HG03025 (cell line): ENCODE measurements around the gene CTRB1.

Experiments
- ATAC-seq: cut with Tn5 transposase; IDR thresholded peaks from one replicate; pipeline ENCODE4 v1.9.1; 2021; ENCODE audit warnings: mild to moderate bottlenecking, moderate library complexity; ENCODE audit not compliant: unreplicated experiment, low FRiP score

Gene CTRB1

DNA sequence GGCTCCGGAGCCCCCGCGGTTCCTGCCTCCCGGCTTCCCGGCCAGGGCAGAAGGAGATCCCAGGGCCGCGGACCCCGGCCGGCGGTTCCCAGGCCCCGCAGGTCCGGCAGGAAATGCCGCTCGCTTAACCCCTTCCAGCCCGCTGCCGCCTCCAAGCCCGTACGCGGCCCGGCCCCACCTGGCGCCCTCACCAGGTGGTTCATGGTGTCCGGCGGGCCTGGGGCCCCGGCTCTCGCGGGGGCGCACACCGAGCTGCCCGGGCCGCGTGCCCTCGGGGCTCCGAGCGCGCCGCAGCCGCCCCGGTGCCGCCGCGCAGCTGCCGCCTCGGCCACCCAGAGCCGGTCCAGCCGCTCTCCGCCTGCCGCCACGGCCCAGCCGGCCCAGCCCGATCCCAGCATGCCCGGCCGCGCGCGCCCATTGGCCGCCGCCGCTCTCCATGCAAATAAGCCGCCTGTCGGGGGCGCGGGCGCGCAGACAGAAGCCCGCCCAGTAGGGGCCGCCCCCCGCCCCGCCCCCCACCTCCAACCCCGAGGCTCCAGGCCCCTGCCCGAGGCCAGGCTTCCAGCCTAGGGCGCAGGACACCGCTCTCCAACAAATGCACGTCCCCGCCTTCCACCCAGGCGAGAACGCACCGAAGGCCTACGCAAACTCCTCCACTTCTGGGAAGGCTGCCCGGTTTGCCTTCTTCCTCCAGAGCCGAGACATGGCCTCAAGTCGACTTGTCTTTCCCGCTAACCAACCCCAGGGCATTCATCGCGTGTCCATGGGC lies 32.7 kb downstream of the CTRB1 start, which contains the start of gene BCAR1:
Gene BCAR1 (minus strand): TSS at position 345 of the 769 bp plus-strand sequence. CDS start 142 bp downstream, at position 203.
- ATAC-seq: peak; percentile 80

DNA sequence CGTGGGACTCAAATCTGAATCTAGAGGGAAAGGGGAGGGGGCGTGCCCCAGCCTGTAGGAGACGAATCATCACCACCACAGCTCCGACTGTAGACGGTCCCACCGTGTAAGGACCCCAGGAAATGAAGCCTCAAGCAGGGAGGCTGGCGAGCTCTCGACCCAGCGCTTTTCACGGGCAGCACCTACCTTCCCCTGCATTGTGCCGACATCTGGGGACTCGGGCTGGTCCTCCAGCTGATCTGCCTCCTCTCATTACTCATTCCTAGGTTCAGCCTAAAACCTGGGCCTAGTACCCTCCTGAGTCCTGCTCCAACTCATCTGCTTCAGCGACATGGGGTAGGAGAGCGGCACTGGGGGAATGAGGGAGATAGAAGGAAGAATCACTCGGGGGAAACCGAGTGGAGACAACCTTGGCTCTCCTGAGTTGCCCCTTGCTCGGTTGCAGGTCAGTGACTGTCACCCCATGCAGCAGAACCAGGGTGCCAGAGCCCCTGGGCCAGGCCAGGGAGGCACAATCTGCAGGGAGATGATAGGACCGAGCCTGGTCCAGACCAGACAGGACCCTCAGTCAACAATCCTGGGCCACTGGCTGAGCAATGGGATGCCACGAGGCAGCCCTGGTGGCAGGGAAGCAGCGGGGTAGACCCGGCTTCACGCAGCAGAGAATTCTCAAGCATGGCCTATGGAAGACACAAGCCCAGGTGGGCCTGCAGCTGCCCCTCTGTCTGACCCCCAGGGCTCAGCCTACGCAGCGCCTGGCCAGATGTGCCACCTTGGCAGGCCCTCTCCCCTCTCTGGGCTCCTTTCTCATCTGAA lies 33.5 kb downstream of the CTRB1 start:
- ATAC-seq: no peak

- no peak for ATAC-seq
Observed at GRCh38 chr16:75252946-75253911, 34.4 kb downstream of the CTRB1 start.

DNA sequence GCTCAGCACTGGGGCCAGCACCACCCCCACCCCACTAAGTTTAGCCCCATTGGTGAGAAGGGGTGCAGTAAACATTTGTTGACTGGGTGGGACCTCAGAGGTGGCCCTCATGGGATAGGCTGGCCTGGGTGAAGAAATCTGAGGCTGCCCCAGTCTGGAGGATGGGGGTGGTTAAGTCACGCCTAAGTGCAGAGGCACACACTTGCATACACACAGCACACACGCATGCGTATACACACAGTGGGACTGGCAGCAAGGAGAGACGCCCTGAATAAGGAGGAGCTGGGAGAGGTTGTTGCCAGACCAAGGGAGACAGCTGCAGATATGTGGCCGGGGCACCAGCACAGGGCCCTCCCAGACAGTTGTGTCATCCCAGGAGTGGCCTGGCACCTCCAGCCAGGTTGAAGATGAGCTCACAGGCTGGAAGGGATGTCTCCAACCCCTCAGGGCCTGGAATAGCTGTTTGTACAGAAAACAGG lies 35.6 kb downstream of the CTRB1 start:
- ATAC-seq: no peak

DNA sequence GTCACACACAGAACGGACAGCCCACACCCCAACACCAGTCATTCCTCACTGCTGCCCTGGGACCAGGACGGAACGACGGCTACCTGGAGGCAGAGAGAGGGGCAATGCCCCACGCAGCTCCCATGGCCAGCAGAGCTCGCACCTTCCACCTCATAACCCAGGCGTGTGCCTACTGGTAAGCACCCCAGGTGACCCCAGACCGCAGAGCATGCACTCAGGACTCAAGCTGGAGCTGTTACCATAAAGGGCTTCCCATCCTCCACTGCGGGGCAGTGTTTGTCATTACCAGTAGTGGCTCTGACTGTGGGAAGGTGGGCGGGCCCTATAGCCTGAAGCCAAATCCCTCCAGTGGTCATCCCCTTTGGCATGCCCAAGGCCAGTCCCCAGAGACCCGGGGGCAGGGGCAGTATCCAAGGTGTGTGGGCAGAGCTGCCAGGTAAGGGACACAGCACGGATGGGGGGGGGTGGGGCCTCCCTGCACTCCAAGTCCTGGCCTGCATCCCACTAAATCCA lies 37.3 kb downstream of the CTRB1 start:
- ATAC-seq: no peak

- ATAC-seq: no peak
Observed at GRCh38 chr16:75256696-75257343, 38.0 kb downstream of the CTRB1 start.

DNA sequence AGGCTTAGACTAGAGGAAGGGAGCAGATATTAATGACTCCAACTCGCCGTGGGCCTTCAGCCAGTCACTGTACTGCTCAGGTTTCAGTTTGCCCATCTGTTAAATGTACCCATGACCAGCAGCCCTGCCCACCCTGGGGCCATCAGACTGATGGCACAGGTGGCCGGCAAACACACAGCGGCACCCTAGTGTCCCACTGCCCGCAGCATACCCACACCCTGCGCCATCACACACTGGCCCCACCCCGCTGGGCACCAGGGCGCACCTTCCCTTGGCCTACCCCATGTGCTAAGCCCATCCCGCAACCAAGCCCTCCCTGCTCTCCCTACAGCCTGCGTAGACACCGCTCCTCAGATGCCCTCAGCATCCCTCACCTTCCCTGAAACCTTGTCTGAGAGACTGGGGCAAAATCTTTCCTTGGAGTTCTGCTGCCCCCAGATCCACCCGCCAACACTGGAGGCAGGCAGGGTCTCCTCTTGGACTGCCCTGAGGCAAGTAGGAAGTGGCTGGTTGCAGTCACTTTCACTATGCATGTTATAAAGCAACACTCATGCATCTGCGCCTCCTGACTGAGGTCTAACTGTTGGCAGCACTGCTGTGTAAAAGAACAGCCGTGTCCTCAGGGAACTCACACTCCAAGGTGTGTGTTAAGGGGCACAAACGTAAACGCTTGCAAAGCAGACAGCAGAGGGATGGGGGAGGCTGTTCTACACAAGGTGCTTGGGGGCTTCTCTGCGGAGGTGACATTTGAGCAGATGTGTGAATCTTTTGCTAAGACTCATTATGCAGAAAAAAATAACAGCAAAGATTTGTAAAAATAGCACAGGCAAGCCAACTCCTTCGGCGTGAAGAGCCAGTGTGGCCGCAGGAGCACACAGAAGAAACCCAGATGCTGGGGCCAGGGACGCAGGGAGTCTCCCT lies 39.4 kb downstream of the CTRB1 start:
- ATAC-seq: no peak

DNA sequence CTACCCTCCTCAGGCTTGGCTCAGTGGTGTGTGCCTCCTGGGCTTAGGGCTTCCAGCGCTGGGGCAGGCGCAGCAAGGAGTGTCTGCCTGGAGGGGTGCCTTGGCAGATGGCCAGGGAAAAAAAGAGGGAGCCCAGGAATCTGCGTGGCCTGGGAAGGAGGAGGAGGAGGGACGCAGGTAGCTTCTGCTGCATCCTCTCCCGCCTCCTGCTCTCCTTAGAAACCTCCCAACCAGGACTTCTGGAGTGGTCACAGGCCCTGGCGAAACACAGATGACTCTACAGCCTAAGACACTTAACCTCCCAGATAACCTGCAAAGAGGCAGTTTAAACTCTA lies 40.0 kb downstream of the CTRB1 start:
- no peak for ATAC-seq

DNA sequence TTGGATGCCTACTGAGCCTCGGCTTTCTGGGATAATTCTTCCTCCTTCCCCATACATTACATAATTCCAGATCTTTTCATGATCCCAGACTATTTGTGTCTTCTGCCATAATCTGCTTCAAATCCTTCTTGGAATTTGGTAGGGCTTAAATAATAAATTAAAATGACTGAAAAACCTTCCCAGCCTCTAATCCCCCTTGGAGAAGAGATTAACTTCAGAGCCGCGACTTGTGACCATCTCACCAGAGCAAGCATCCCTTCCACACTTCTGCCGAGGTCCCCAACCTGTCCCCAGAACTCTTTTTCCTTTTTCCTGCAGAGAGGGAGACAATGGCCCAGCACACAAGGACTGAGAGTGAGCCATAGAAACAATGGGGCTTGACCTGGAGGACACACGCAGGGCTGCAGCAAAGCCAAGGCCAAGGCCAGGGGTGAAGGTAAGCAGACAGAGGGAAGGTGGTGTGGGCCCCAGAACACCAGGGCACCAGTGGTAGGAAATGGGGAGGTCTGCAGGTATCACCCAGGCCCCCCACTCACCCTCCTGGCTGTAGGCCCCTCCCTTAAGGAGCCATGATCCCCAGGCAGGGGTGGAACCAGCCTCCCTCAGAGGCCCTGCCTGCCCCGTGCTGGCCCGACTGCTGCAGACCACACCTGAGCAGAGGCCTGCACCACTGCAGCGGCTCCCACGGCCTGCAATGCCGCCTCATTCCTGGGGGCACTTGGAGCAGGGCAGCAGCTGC lies 42.2 kb downstream of the CTRB1 start:
- ATAC-seq: no peak

DNA sequence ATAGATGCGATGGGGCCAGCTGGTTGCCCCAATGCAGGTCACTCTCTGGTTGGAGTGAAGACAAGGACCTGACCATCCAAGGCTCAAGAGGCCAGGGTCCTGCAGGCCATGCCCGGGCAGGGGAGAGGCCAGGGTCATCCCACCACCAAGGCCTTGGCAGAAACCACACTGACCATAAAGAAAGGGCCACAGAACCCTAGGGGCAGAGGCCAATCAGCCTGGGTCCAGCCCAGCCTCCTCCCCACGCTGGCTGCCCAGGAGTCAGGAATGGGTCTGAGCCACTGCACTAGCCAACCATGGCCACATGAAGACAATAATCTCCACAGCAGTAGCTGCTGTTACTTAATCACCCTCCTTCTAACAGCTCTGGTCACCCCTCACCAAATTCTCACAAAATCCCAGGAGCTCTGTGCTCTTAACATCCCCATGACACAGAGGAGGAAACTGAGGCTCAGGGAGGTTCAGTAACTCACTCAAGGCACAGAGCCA lies 42.8 kb downstream of the CTRB1 start:
- no peak for ATAC-seq

DNA sequence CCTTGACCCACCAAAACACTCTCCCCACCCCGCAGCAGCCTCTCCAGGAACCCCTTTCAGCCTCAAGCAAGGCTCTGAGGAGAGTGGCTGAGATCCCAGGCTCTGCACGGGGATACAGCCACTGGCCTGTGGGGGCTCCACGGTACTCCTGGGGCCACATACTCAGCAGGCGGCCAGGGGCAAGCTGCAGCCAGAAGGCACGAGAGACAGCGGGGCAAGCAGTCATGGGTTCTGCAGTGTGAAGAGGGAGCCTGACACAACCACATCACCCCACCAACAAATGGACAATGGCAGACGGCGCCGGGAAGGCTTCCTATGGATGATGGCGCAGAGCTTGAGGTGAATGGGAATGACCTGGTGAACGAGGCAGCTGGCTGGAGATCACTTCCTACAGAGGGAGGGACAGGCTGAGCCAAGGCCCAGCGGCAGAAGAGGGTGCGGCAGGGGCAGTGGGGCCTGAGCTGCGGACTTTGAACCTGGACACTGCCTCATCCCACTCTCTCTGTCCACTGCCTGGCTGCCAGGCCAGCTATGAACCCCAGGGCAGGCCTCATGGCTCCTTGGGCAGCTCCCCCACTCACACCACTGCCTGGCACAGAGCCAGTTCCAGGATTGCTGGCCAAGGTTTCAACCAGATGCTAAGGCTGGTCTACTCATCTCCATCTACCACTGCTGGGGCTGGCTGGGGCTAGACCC lies 43.5 kb downstream of the CTRB1 start:
- no peak for ATAC-seq

- no peak for ATAC-seq
Observed at GRCh38 chr16:75262800-75263127, 44.0 kb downstream of the CTRB1 start.

DNA sequence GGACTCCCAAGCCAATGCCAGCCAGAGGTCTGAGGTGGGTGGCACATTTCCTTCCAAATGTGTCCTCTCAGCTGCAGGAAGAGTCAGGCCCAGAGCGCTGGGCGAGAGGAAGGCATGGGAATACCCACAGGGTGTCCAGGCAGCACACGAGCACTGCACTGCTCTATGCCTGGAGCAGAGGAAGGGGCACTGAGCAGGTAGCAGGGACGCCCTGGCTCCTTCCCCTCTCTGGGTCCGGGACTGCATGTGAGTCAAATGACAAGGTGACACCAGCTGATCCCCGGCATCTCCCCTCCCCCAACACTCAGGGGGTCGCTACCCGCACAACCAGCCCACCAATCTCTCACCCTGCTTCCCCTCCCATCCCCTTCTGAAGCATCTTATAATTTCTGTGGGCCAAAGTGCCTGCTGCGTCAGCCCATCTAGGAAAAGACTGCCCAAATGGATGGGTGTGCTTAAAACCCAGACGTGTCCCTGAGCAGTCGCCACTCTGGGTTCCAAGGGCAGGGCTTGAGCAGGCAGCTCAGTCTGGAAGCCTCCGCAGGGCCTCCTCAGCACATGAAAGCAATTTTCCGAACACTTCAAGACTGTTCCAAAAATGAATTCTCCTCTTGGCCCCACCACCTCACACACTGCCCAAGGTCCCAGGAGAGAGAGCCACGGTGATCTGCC lies 44.6 kb downstream of the CTRB1 start:
- no peak for ATAC-seq

- ATAC-seq: no peak
Observed at GRCh38 chr16:75263963-75264445, 45.2 kb downstream of the CTRB1 start.

- ATAC-seq: no peak
Observed at GRCh38 chr16:75264457-75264998, 45.7 kb downstream of the CTRB1 start.
